Uterus (tissue), 4 donors: ENCODE data around the gene FAM13C. TPM values are rescaled to one million over a fixed set of nuclear protein-coding genes. Genes with fewer than 3 reads are reported as not detected.
"Not testable (repeated sequence)": the region's sequence is repeated elsewhere in the genome, so short reads cannot be mapped to it uniquely, and the experiment has no call there.

Source experiments
- DNase-seq, 2 donors: peaks; one replicate each; pipeline ENCODE4 v3.0.0-alpha.2; 2019 to 2020
- H3K27ac ChIP-seq, 2 donors: fragments of 200-600 bp; sonication (generic); 1 replicate in 1 of 2; 2 replicates in 1 of 2; pipeline ENCODE4 v1.5.1; 2016 to 2018
- H3K27me3 ChIP-seq, 2 donors: fragments of 200-600 bp; sonication (generic); one replicate each; pipeline ENCODE4 v1.5.1; 2018 to 2019; ENCODE audit warnings: control low read depth in 1 of 2
- H3K36me3 ChIP-seq, 2 donors: fragments of 200-600 bp; sonication (generic); one replicate each; pipeline ENCODE4 v1.5.1; 2019; ENCODE audit warnings: control low read depth in 1 of 2
- H3K4me1 ChIP-seq, 2 donors: fragments of 200-600 bp; sonication (generic); one replicate each; pipeline ENCODE4 v1.5.1; 2018 to 2019; ENCODE audit warnings: control low read depth in 1 of 2
- H3K4me3 ChIP-seq, 2 donors: fragments of 200-600 bp; sonication (generic); 1 replicate in 1 of 2; 2 replicates in 1 of 2; pipeline ENCODE4 v1.5.1; 2018 to 2019; ENCODE audit warnings: mild to moderate bottlenecking in 1 of 2
- H3K9me3 ChIP-seq, 2 donors: fragments of 200-600 bp; sonication (generic); one replicate each; pipeline ENCODE4 v1.5.1; 2019; ENCODE audit warnings: control low read depth in 1 of 2
- CTCF ChIP-seq, 4 experiments: fragments of 200-600 bp in 2 of 4; fragments of 450-650 bp in 2 of 4; sonication (generic) in 2 of 4; IDR thresholded peaks; one replicate each; pipeline ENCODE4 v1.5.1; 2016 to 2019; ENCODE audit warnings: antibody characterized with exemption in 4 of 4, mild to moderate bottlenecking in 2 of 4, moderate library complexity in 1 of 4
- POLR2A ChIP-seq, 2 donors: fragments of 450-650 bp; IDR thresholded peaks; one replicate each; pipeline ENCODE4 v1.6.1; 2016; ENCODE audit warnings: antibody characterized with exemption in 2 of 2, mild to moderate bottlenecking in 1 of 2, moderate library complexity in 1 of 2
- intact Hi-C: fragments of 100-400 bp; cut with DNase I; formaldehyde crosslinking; loops from one replicate; pipeline ENCODE4 v1.15.1; 2023; ENCODE audit warnings: low total_unique reads
- total RNA-seq, 4 donors: library from RNA; depleted of rRNA in 3 of 4; stranded (reverse); fragments of >200 nt in 3 of 4; gene quantifications; one replicate each; pipeline versions ENCODE4 v1.1.0 to v1.2.4, GENCODE V29; 2014 to 2023
- donor health status: DM: yes; HTN: yes; CAD: no.

The FAM13C gene
- total RNA-seq, 4 donors from 2014 or later = 18.7 to 29.2 (median 23.2) TPM

GRCh38 chr10:59229441-59229840 lies 132.9 kb downstream of the FAM13C start:
- Histone ChIP-seq H3K9me3 (no peaks in the 10 kb centered on the region), H3K27ac (no peak overlapping the region), H3K36me3 (no peaks in the 10 kb centered on the region), H3K4me3 (no peak overlapping the region), H3K27me3 (peaks cover 0 to 5% of the 10 kb centered on the region in 2 donors), H3K4me1 (no peaks in the 10 kb centered on the region)
- intact Hi-C loops = no loop called here
- DNase-seq = no peak
- TF ChIP-seq POLR2A (IDR thresholded peaks at IDR 0.05) (no peak), CTCF (IDR thresholded peaks at IDR 0.05) (no peak)

DNA sequence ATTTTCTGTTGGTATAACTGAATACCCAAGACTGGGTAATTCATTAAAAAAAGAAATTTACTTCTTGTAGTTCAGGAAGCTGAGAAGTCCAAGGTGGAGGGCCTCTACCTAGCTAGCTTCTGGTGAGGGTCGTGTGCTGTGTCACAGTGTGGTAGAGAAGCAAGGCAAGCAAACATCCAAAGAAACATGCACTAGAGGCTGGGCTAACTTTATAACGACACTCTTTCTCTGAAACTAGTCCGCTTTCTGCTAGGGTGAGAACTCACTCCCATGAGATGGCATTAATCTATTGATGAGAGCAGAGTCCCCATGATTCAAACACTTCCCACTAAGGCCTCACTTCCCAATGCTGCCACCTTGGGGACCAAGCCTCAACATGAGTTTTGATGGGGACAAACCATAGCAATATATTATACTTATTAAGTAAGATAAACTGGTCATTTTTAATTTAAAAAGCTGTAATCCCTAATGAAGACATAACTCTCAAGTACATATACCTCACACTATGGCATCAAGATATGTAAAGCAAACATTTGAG lies 135.1 kb downstream of the FAM13C start:
- TF ChIP-seq CTCF (IDR thresholded peaks at IDR 0.05) (no peak), POLR2A (IDR thresholded peaks at IDR 0.05) (no peak)
- no peak overlapping the region for H3K27ac ChIP-seq
- no peak for DNase-seq
- no peak overlapping the region for H3K4me3 ChIP-seq
- H3K9me3 ChIP-seq = no peaks in the 10 kb centered on the region
- intact Hi-C loops = no loop called here
- peaks cover 0 to 5% of the 10 kb centered on the region in 2 donors for H3K27me3 ChIP-seq
- H3K4me1 ChIP-seq = no peaks in the 10 kb centered on the region
- no peaks in the 10 kb centered on the region for H3K36me3 ChIP-seq

GRCh38 chr10:59225211-59225610 lies 137.1 kb downstream of the FAM13C start:
- Histone ChIP-seq H3K4me1 (no peaks in the 10 kb centered on the region), H3K9me3 (no peaks in the 10 kb centered on the region), H3K27ac (no peak overlapping the region), H3K4me3 (no peak overlapping the region), H3K36me3 (no peaks in the 10 kb centered on the region), H3K27me3 (peaks cover 0 to 5% of the 10 kb centered on the region in 2 donors)
- no peak for TF ChIP-seq CTCF (IDR thresholded peaks at IDR 0.05)
- no peak for TF ChIP-seq POLR2A (IDR thresholded peaks at IDR 0.05)
- intact Hi-C loops = no loop called here
- no peak for DNase-seq

- intact Hi-C loops = not testable (repeated sequence)
These were observed 138.8 kb downstream of the FAM13C start for GRCh38 chr10:59223597-59223996.

DNA sequence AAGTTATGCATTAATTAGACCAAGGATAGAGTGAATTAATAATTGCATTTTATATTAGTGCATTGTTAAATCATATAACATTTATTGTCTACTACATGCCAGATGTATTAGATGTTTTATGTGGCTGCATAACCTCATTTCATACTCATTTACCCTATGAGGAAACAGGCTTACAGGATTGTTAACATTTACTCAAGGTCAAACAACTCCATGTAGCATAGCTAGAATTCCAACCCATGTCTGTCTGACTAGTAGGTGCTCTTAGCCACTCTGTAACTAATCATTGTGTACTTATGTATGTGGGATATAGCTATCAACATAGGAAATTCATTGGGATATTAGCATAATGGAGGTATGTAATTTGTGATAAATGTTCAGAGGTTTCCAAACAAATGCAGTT lies 139.6 kb downstream of the FAM13C start:
- no peak for TF ChIP-seq POLR2A (IDR thresholded peaks at IDR 0.05)
- TF ChIP-seq CTCF (IDR thresholded peaks at IDR 0.05) = no peak
- H3K27ac ChIP-seq = no peak overlapping the region
- intact Hi-C loops = no loop called here
- H3K36me3 ChIP-seq = no peaks in the 10 kb centered on the region
- H3K4me1 ChIP-seq = no peaks in the 10 kb centered on the region
- H3K9me3 ChIP-seq = no peaks in the 10 kb centered on the region
- H3K4me3 ChIP-seq = no peak overlapping the region
- no peak for DNase-seq
- no peaks in the 10 kb centered on the region for H3K27me3 ChIP-seq

More at GRCh38 chr10:59223597-59223996, 138.8 kb downstream of the FAM13C start:
- H3K27ac ChIP-seq, H3K9me3 ChIP-seq, H3K27me3 ChIP-seq, H3K4me1 ChIP-seq, H3K36me3 ChIP-seq, DNase-seq, H3K4me3 ChIP-seq: not testable (repeated sequence)
